Measurements from ENCODE around the gene OSBP2. TPM values are rescaled to one million over a fixed set of nuclear protein-coding genes. Genes with fewer than 3 reads are reported as not detected.

Gene OSBP2
- total and polyA plus RNA-seq, 2 of the 13 experiments (the other 11 are each of a cell fraction or from before 2014, with no cell fraction given), result 5.0 to 7.7 TPM

DNA sequence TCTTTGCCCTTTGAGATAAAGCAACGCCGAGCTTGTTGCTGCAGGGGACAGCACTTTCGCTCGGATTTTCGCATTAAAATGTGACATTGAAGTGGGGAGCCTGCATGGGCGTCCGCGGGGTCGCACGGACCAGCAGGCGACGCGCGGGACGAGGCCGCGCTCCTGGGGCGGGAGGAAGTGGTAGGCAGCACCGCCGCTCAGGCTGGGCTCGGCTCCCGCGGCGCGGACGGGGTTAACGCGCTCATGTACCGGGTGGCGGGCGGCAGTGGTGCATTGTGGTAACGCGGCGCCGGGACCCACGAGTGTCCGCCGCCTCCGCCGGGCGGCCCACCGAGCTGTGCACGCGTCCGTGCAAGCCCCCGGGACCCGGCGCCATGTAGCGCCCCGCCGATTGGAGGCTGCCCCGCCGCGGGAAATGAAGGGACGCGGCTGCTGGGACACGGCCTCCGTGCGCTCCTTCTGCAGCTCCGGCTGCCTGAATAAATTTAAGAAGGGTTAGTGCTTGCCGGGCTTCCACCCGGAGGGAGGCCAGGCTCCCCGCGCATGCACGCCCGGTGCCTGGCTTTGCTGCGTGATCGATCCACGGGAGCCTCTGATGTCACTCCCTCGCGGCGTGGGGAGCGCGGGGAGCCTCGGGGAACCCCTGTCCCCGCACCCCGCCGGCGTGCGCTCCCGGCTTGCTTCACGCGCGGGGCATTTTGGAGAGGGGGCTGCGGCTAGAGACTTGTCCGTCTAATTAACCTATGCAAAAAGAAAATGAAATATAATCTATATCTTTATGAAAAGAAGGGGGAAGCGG is 127.7 kb downstream of the OSBP2 start:
- CTCF ChIA-PET (ENCODE audit: low intra/inter-chr PET ratio, low total read pairs), result no interaction called here
- H3K79me2 ChIP-seq (ENCODE audit: insufficient read depth, low read length), result no peaks in the 10 kb centered on the region

More for the DNA sequence above, 127.7 kb downstream of the OSBP2 start:
- TF ChIP-seq RFXANK (CRISPR knock-in tag; IDR thresholded peaks at IDR 0.05) (no peak), CEBPZ (IDR thresholded peaks at IDR 0.05; ENCODE audit: low read length) (no peak), ZNF383 (CRISPR knock-in tag; IDR thresholded peaks at IDR 0.05; ENCODE audit: borderline replicate concordance) (no peak), ZNF713 (CRISPR knock-in tag; IDR thresholded peaks at IDR 0.05) (no peak), CREB1 (IDR thresholded peaks at IDR 0.05) (no peak), CREB1 (CRISPR knock-in tag; IDR thresholded peaks at IDR 0.05) (no peak), ZNF563 (CRISPR knock-in tag; IDR thresholded peaks at IDR 0.05) (no peak), ZNF652 (CRISPR knock-in tag; IDR thresholded peaks at IDR 0.05; ENCODE audit: borderline replicate concordance, low read depth) (peak; percentile 49; the same call in 1 of the 2 replicates), EZH2 (conservative IDR thresholded peaks at IDR 0.05; ENCODE audit: low read depth, low read length) (peak; percentile 85), MTF2 (CRISPR knock-in tag; IDR thresholded peaks at IDR 0.05; ENCODE audit: borderline replicate concordance) (0 out of 2 replicates have a peak, but pooled peaks have one; percentile 49), PREB (CRISPR knock-in tag; IDR thresholded peaks at IDR 0.05) (no peak)
- Histone ChIP-seq H2AFZ (ENCODE audit: low read length) (no peak overlapping the region), H3K4me3 (replicated peaks in 1 of 3; ENCODE audit: insufficient read depth in 1 of 3, low read depth in 2 of 3, low read length in 3 of 3) (peak overlapping the region in 1 of 3 experiments; percentile 37; a peak in 1 of 6 replicates), H4K20me1 (ENCODE audit: insufficient read depth, low read length) (no peaks in the 10 kb centered on the region), H3K9me3 (ENCODE audit: low read length) (no peaks in the 10 kb centered on the region), H3K36me3 (replicated peaks in 1 of 2; ENCODE audit: control insufficient read depth in 1 of 2, insufficient read depth in 2 of 2, low read length in 2 of 2) (no peaks in the 10 kb centered on the region), H3K9ac (ENCODE audit: insufficient read depth, low read depth, low read length) (no peak overlapping the region), H3K27me3 (ENCODE audit: control insufficient read depth in 1 of 2, insufficient read depth in 2 of 2, low read length in 2 of 2) (peaks cover 11 to 63% of the 10 kb centered on the region in 2 experiments; a peak in 4 of 5 replicates), H3K4me2 (ENCODE audit: low read depth, low read length) (peak overlapping the region; percentile 36; the same call in 1 of the 2 replicates), H3K4me1 (ENCODE audit: insufficient read depth, low read length) (no peaks in the 10 kb centered on the region), H3K27ac (ENCODE audit: extremely low read length, insufficient read depth, low read length) (no peak overlapping the region)
- DNase-seq (ENCODE audit: low spot score) (no peak), FAIRE-seq (no peak), ATAC-seq (peak; percentile 55)
- intact Hi-C loops (cut with micrococcal nuclease; ENCODE audit: unreplicated experiment) (no loop called here), in situ Hi-C loops (cut with HindIII; ENCODE audit: extremely low pct_ligation_motif_present, low pct_unique_long_range_greater_than_20kb) (no loop called here)
- POLR2A ChIA-PET, result no interaction called here
- BruUV-seq (replicated peaks), result no TSS peak
- 43% methylated on average over 29 of the region's 87 CpGs for WGBS (ENCODE audit: low lambda C conversion rate)
